Measurements from ENCODE around the gene MPDZ.

MPDZ gene

GRCh38 chr9:13113751-13114150, 165.7 kb downstream of the MPDZ start:
- Histone ChIP-seq H4K8ac (ENCODE audit: low read depth, low read length) (no peak overlapping the region), H3K36me3 (ENCODE audit: control insufficient read depth in 1 of 2, insufficient read depth in 2 of 2, low read length in 2 of 2) (peaks cover 6 to 15% of the 10 kb centered on the region in 2 experiments), H3K4ac (ENCODE audit: low read depth, low read length) (no peak overlapping the region), H2AFZ (ENCODE audit: insufficient read depth, low read length, poor library complexity) (no peak overlapping the region), H3K23ac (ENCODE audit: low read length) (no peak overlapping the region), H3K4me1 (ENCODE audit: control insufficient read depth in 1 of 2, insufficient read depth in 2 of 2, low read length in 2 of 2) (no peaks in the 10 kb centered on the region), H3K79me2 (ENCODE audit: control insufficient read depth, insufficient read depth, low read length, poor library complexity) (no peaks in the 10 kb centered on the region), H2BK120ac (ENCODE audit: insufficient read depth, low read length, poor library complexity) (no peak overlapping the region), H4K12ac (ENCODE audit: low read depth, low read length) (no peak overlapping the region), H3K79me1 (ENCODE audit: low read length) (no peaks in the 10 kb centered on the region), H2AK5ac (ENCODE audit: low read length) (no peak overlapping the region), H3K27ac (ENCODE audit: low read depth, low read length) (no peak overlapping the region), H3K4me2 (ENCODE audit: low read length) (no peak overlapping the region), H3K9ac (ENCODE audit: low read length) (no peak overlapping the region), H3K18ac (ENCODE audit: low read length) (no peak overlapping the region), H3K27me3 (ENCODE audit: insufficient read depth, low read length) (no peaks in the 10 kb centered on the region), H2BK12ac (ENCODE audit: low read length) (no peak overlapping the region), H3K9me3 (ENCODE audit: insufficient read depth, low read depth, low read length) (no peaks in the 10 kb centered on the region), H3K4me3 (ENCODE audit: low read depth, low read length) (no peak overlapping the region), H2BK5ac (ENCODE audit: low read depth, low read length, poor library complexity) (no peak overlapping the region), H4K91ac (ENCODE audit: low read depth, low read length) (no peak overlapping the region), H3K14ac (ENCODE audit: low read length) (no peak overlapping the region)
- no peak for DNase-seq
- WGBS (ENCODE audit: extremely low coverage, insufficient coverage, insufficient read length): no CpG with 5 or more reads among the region's 1 CpG

- Histone ChIP-seq H3K23ac (ENCODE audit: low read length) (no peak overlapping the region), H3K79me2 (ENCODE audit: control insufficient read depth, insufficient read depth, low read length, poor library complexity) (no peaks in the 10 kb centered on the region), H3K9me3 (ENCODE audit: insufficient read depth, low read depth, low read length) (no peaks in the 10 kb centered on the region), H3K9ac (ENCODE audit: low read length) (no peak overlapping the region), H2AFZ (ENCODE audit: insufficient read depth, low read length, poor library complexity) (no peak overlapping the region), H3K4me2 (ENCODE audit: low read length) (no peak overlapping the region), H3K4me3 (ENCODE audit: low read depth, low read length) (no peak overlapping the region), H3K27me3 (ENCODE audit: insufficient read depth, low read length) (no peaks in the 10 kb centered on the region), H2AK5ac (ENCODE audit: low read length) (no peak overlapping the region), H3K14ac (ENCODE audit: low read length) (no peak overlapping the region), H3K36me3 (ENCODE audit: control insufficient read depth in 1 of 2, insufficient read depth in 2 of 2, low read length in 2 of 2) (peaks cover 6 to 15% of the 10 kb centered on the region in 2 experiments), H3K18ac (ENCODE audit: low read length) (no peak overlapping the region), H2BK5ac (ENCODE audit: low read depth, low read length, poor library complexity) (no peak overlapping the region), H3K4me1 (ENCODE audit: control insufficient read depth in 1 of 2, insufficient read depth in 2 of 2, low read length in 2 of 2) (no peaks in the 10 kb centered on the region), H4K91ac (ENCODE audit: low read depth, low read length) (no peak overlapping the region), H3K4ac (ENCODE audit: low read depth, low read length) (no peak overlapping the region), H3K27ac (ENCODE audit: low read depth, low read length) (no peak overlapping the region), H2BK120ac (ENCODE audit: insufficient read depth, low read length, poor library complexity) (no peak overlapping the region), H4K8ac (ENCODE audit: low read depth, low read length) (no peak overlapping the region), H3K79me1 (ENCODE audit: low read length) (no peaks in the 10 kb centered on the region), H4K12ac (ENCODE audit: low read depth, low read length) (no peak overlapping the region), H2BK12ac (ENCODE audit: low read length) (no peak overlapping the region)
- no CpG with 5 or more reads among the region's 3 CpGs for WGBS (ENCODE audit: extremely low coverage, insufficient coverage, insufficient read length)
- no peak for DNase-seq
Observed at GRCh38 chr9:13113216-13113615, 166.3 kb downstream of the MPDZ start.

DNA sequence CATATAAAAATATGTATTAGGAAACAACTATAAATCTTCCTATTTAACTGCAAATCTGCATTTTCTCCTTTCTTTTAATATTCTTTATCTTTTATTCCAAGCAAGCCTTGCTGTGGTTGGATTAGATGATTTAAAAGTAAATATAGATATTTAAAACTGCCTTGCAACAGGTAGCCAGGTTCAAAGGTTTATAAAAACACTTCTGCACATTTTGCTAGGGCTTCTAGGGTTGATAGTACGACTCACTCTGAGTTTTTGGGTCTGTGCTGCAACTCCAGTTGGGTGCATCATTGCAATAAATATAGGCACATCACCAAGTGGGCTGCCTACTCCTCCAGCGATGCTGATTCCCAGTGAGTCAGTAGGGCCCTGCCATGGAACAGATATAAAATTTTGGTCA, 167.7 kb downstream of the MPDZ start:
- H4K12ac ChIP-seq (ENCODE audit: low read depth, low read length): no peak overlapping the region
- no peak overlapping the region for H3K4ac ChIP-seq (ENCODE audit: low read depth, low read length)
- H3K9me3 ChIP-seq (ENCODE audit: insufficient read depth, low read depth, low read length): no peaks in the 10 kb centered on the region
- no peak overlapping the region for H2AK5ac ChIP-seq (ENCODE audit: low read length)
- H3K27me3 ChIP-seq (ENCODE audit: insufficient read depth, low read length): no peaks in the 10 kb centered on the region
- H2AFZ ChIP-seq (ENCODE audit: insufficient read depth, low read length, poor library complexity): no peak overlapping the region
- no peaks in the 10 kb centered on the region for H3K79me2 ChIP-seq (ENCODE audit: control insufficient read depth, insufficient read depth, low read length, poor library complexity)
- H2BK12ac ChIP-seq (ENCODE audit: low read length): no peak overlapping the region
- H4K8ac ChIP-seq (ENCODE audit: low read depth, low read length): no peak overlapping the region
- no peaks in the 10 kb centered on the region for H3K79me1 ChIP-seq (ENCODE audit: low read length)
- no peak overlapping the region for H4K91ac ChIP-seq (ENCODE audit: low read depth, low read length)
- H3K9ac ChIP-seq (ENCODE audit: low read length): no peak overlapping the region
- no peak overlapping the region for H3K27ac ChIP-seq (ENCODE audit: low read depth, low read length)
- H3K4me1 ChIP-seq (ENCODE audit: control insufficient read depth in 1 of 2, insufficient read depth in 2 of 2, low read length in 2 of 2): no peaks in the 10 kb centered on the region
- H3K36me3 ChIP-seq (ENCODE audit: control insufficient read depth in 1 of 2, insufficient read depth in 2 of 2, low read length in 2 of 2): peaks cover 6 to 17% of the 10 kb centered on the region in 2 experiments
- no CpG with 5 or more reads among the region's 2 CpGs for WGBS (ENCODE audit: extremely low coverage, insufficient coverage, insufficient read length)
- no peak overlapping the region for H3K18ac ChIP-seq (ENCODE audit: low read length)
- H2BK120ac ChIP-seq (ENCODE audit: insufficient read depth, low read length, poor library complexity): no peak overlapping the region
- no peak overlapping the region for H3K4me2 ChIP-seq (ENCODE audit: low read length)
- no peak overlapping the region for H3K14ac ChIP-seq (ENCODE audit: low read length)
- no peak overlapping the region for H3K4me3 ChIP-seq (ENCODE audit: low read depth, low read length)
- no peak overlapping the region for H2BK5ac ChIP-seq (ENCODE audit: low read depth, low read length, poor library complexity)
- no peak overlapping the region for H3K23ac ChIP-seq (ENCODE audit: low read length)
- no peak for DNase-seq

- no peak overlapping the region for H3K14ac ChIP-seq (ENCODE audit: low read length)
- peaks cover 6 to 18% of the 10 kb centered on the region in 2 experiments for H3K36me3 ChIP-seq (ENCODE audit: control insufficient read depth in 1 of 2, insufficient read depth in 2 of 2, low read length in 2 of 2)
- H3K4me1 ChIP-seq (ENCODE audit: control insufficient read depth in 1 of 2, insufficient read depth in 2 of 2, low read length in 2 of 2): no peaks in the 10 kb centered on the region
- H4K8ac ChIP-seq (ENCODE audit: low read depth, low read length): no peak overlapping the region
- no peak overlapping the region for H3K4me3 ChIP-seq (ENCODE audit: low read depth, low read length)
- no peak overlapping the region for H3K9ac ChIP-seq (ENCODE audit: low read length)
- H2AFZ ChIP-seq (ENCODE audit: insufficient read depth, low read length, poor library complexity): no peak overlapping the region
- H3K79me1 ChIP-seq (ENCODE audit: low read length): no peaks in the 10 kb centered on the region
- H3K4ac ChIP-seq (ENCODE audit: low read depth, low read length): no peak overlapping the region
- no peak overlapping the region for H3K27ac ChIP-seq (ENCODE audit: low read depth, low read length)
- H2AK5ac ChIP-seq (ENCODE audit: low read length): no peak overlapping the region
- no CpG with 5 or more reads among the region's 3 CpGs for WGBS (ENCODE audit: extremely low coverage, insufficient coverage, insufficient read length)
- no peak overlapping the region for H4K91ac ChIP-seq (ENCODE audit: low read depth, low read length)
- no peak overlapping the region for H3K4me2 ChIP-seq (ENCODE audit: low read length)
- H2BK5ac ChIP-seq (ENCODE audit: low read depth, low read length, poor library complexity): no peak overlapping the region
- H3K9me3 ChIP-seq (ENCODE audit: insufficient read depth, low read depth, low read length): no peaks in the 10 kb centered on the region
- no peak overlapping the region for H2BK120ac ChIP-seq (ENCODE audit: insufficient read depth, low read length, poor library complexity)
- no peaks in the 10 kb centered on the region for H3K79me2 ChIP-seq (ENCODE audit: control insufficient read depth, insufficient read depth, low read length, poor library complexity)
- H3K27me3 ChIP-seq (ENCODE audit: insufficient read depth, low read length): no peaks in the 10 kb centered on the region
- H2BK12ac ChIP-seq (ENCODE audit: low read length): no peak overlapping the region
- no peak overlapping the region for H4K12ac ChIP-seq (ENCODE audit: low read depth, low read length)
- no peak overlapping the region for H3K23ac ChIP-seq (ENCODE audit: low read length)
- H3K18ac ChIP-seq (ENCODE audit: low read length): no peak overlapping the region
- DNase-seq: no peak
Observed at GRCh38 chr9:13110766-13111417, 168.6 kb downstream of the MPDZ start.

Measured in trophoblast cell (in vitro differentiated cells and primary cell).